Ishikawa (cell line): ENCODE measurements around the gene DISP2.

Experiments
- CEBPB ChIP-seq: IDR thresholded peaks from 2 replicates; pipeline ENCODE4 v1.6.1; 2012
- CREB1 ChIP-seq: IDR thresholded peaks from 2 replicates; pipeline ENCODE4 v1.6.1; 2012; ENCODE audit warnings: low read depth
- EGR1 ChIP-seq: IDR thresholded peaks from 2 replicates; pipeline ENCODE4 v1.6.1; 2012
- EP300 ChIP-seq: IDR thresholded peaks from 2 replicates; pipeline ENCODE4 v1.6.1; 2012; ENCODE audit warnings: borderline replicate concordance
- FOXM1 ChIP-seq: IDR thresholded peaks from 2 replicates; pipeline ENCODE4 v1.6.1; 2012; ENCODE audit warnings: low read depth, borderline replicate concordance
- NFIC ChIP-seq: IDR thresholded peaks from 2 replicates; pipeline ENCODE4 v1.6.1; 2012
- RAD21 ChIP-seq: IDR thresholded peaks from 2 replicates; pipeline ENCODE4 v1.6.1; 2012; ENCODE audit warnings: low read depth
- REST ChIP-seq: IDR thresholded peaks from 2 replicates; pipeline ENCODE4 v1.6.1; 2012; ENCODE audit warnings: low read depth, mild to moderate bottlenecking
- TAF1 ChIP-seq: IDR thresholded peaks from 2 replicates; pipeline ENCODE4 v1.6.1; 2012; ENCODE audit warnings: low read depth, mild to moderate bottlenecking
- TCF12 ChIP-seq: IDR thresholded peaks from 2 replicates; pipeline ENCODE4 v1.6.1; 2012; ENCODE audit warnings: low read depth
- TEAD4 ChIP-seq: IDR thresholded peaks from 2 replicates; pipeline ENCODE4 v1.6.1; 2012
- YY1 ChIP-seq: IDR thresholded peaks from 2 replicates; pipeline ENCODE4 v1.6.1; 2012; ENCODE audit warnings: low read depth
- ZBTB7A ChIP-seq: IDR thresholded peaks from 2 replicates; pipeline ENCODE4 v1.6.1; 2012; ENCODE audit warnings: low read depth
- TF ChIP-seq, protein P1 (sequence below): IDR thresholded peaks from 2 replicates; pipeline ENCODE4 v1.6.1; 2012
- TF ChIP-seq, protein P2 (sequence below): IDR thresholded peaks from 2 replicates; pipeline ENCODE4 v1.6.1; 2012

DISP2 gene

GRCh38 chr15:40377606-40378005 lies 19.6 kb downstream of the DISP2 start:
- no peak for TF ChIP-seq EP300
- no peak for TF ChIP-seq FOXM1
- TF ChIP-seq CEBPB, result no peak
- no peak for TF ChIP-seq REST
- no peak for TF ChIP-seq NFIC
- no peak for TF ChIP-seq YY1
- TF ChIP-seq EGR1, result no peak
- no peak for TF ChIP-seq TEAD4
- TF ChIP-seq TAF1, result no peak
- TF ChIP-seq RAD21, result no peak
- TF ChIP-seq TCF12, result no peak
- TF ChIP-seq ZBTB7A, result no peak
- TF ChIP-seq CREB1, result no peak

DNA sequence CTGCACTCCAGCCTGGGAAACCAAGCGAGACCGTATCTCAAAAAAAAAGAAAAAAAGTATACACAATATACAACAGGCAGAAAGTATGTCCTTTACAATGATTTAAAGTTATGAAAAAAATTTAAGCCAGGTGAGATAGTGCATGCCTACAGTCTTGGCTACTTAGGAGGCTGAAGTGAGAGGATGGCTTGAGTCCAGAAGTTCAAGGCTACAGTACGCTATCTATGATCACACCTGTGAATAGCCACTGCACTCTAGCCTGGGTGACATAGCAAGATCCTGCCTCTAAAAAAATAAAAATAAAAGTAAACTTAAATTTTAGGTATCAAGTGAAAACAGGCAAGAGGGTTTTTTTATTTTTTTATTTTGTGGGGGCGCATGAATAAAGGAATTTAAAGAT lies 21.4 kb downstream of the DISP2 start:
- no peak for TF ChIP-seq NFIC
- no peak for TF ChIP-seq TAF1
- no peak for TF ChIP-seq ZBTB7A

GRCh38 chr15:40379853-40380252 lies 21.8 kb downstream of the DISP2 start:
- TF ChIP-seq RAD21 (no peak), TAF1 (no peak), CEBPB (no peak), ZBTB7A (no peak), REST (no peak), TCF12 (no peak), NFIC (0 out of 2 replicates have a peak, but pooled peaks have one; percentile 18), CREB1 (no peak), TEAD4 (peak; percentile 36), EGR1 (no peak), EP300 (no peak), FOXM1 (no peak), YY1 (no peak)
- TF ChIP-seq, protein P1, sequence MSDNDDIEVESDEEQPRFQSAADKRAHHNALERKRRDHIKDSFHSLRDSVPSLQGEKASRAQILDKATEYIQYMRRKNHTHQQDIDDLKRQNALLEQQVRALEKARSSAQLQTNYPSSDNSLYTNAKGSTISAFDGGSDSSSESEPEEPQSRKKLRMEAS, result 0 out of 2 replicates have a peak, but pooled peaks have one; percentile 27
- TF ChIP-seq, protein P2, sequence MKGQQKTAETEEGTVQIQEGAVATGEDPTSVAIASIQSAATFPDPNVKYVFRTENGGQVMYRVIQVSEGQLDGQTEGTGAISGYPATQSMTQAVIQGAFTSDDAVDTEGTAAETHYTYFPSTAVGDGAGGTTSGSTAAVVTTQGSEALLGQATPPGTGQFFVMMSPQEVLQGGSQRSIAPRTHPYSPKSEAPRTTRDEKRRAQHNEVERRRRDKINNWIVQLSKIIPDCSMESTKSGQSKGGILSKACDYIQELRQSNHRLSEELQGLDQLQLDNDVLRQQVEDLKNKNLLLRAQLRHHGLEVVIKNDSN, result peak; percentile 78

DNA sequence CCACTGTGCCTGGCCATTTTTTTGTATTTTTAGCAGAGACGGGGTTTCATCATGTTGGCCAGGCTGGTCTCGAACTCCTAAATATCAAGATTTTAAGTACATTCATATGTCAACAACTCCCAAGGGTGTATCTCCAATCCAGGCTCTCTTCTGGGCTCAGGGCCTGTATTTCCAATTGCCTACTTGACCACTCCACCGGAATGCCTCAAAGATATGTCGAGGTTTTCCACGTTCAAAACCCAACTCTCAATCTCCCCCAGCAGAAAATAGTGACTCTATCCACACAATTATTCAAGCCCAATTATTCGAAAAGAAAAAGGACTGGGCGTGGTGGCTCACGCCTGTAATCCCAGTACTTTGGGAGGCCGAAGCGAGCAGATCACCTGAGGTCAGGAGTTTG lies 22.6 kb downstream of the DISP2 start:
- TF ChIP-seq ZBTB7A, result no peak
- TF ChIP-seq YY1, result no peak
- TF ChIP-seq TCF12, result no peak
- TF ChIP-seq REST, result no peak
- no peak for TF ChIP-seq TAF1

DNA sequence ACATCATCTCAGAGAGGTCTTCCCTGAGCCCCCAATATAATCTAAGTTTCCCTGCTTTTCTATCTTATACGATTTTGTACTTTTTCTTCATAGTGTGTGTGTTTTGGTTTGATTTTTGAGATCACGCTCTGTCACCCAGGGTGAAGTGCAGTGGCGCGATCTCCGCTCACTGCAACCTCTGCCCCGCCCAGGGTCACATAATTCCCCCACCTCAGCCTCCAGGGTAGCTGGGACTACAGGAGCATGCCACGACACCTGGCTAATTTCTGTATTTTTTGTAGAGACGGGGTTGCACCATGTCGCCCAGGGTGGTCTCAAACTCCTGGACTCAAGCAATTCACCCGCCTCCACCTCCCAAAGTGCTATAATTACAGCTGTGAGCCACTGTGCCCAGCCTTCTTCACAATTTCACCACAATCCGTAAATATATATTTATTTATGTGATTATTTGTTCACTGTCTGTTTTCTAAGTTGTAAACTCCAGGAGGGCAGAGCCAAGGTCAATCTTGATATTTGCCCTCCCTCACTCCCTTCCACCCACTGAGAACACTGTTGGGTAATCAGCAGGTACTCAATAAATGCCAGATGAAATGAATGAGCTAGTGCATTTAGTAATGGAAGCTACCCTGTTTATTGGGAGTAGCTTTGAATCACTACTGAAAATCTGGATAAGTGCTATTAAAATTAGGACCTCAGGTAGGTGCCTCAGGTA lies 24.0 kb downstream of the DISP2 start:
- TF ChIP-seq TAF1, result no peak
